ENCODE measurements around the gene LMNTD2. TPM values are rescaled to one million over a fixed set of nuclear protein-coding genes. Genes with fewer than 3 reads are reported as not detected.

Gene LMNTD2
- total RNA-seq, 2 donors from 2014 or later: 8.5 to 13.3 TPM

- H3K9me3 ChIP-seq (ENCODE audit: control insufficient read depth, low read length): no peaks in the 10 kb centered on the region
- TF ChIP-seq CTCF (conservative IDR thresholded peaks at IDR 0.05): no peak
- H3K27me3 ChIP-seq (ENCODE audit: control insufficient read depth, insufficient read depth, low read length, poor library complexity, severe bottlenecking): no peaks in the 10 kb centered on the region
- H3K36me3 ChIP-seq (ENCODE audit: control insufficient read depth, insufficient read depth, low read length): peaks cover 8% of the 10 kb centered on the region
- H3K27ac Mint-ChIP-seq: no peak overlapping the region
- H3K4me1 Mint-ChIP-seq: no peaks in the 10 kb centered on the region
- H3K36me3 Mint-ChIP-seq (ENCODE audit: low read depth): peaks cover 10% of the 10 kb centered on the region
- peak overlapping the region; percentile 86 for H3K4me3 ChIP-seq (ENCODE audit: low read length)
- H3K9me3 Mint-ChIP-seq: no peaks in the 10 kb centered on the region
- peak; percentile 38 for DNase-seq
- H3K27ac ChIP-seq (ENCODE audit: low read depth, low read length): no peak overlapping the region
- peaks cover 9% of the 10 kb centered on the region for H3K27me3 Mint-ChIP-seq (ENCODE audit: insufficient read depth)
- peak overlapping the region; percentile 65 for H3K4me3 Mint-ChIP-seq
- no peaks in the 10 kb centered on the region for H3K4me1 ChIP-seq (ENCODE audit: control insufficient read depth, insufficient read depth, low read length)
- H3K9ac ChIP-seq (ENCODE audit: extremely low read depth, low read length, poor library complexity, severe bottlenecking): no peak overlapping the region
- WGBS, 2 experiments (ENCODE audit: insufficient coverage in 1 of 2, insufficient read length in 1 of 2): 94 to 95% methylated on average over 32 to 37 of the region's 37 CpGs
Measured at GRCh38 chr11:533586-534395, 26.7 kb downstream of the LMNTD2 start.

GRCh38 chr11:532986-533585, 27.5 kb downstream of the LMNTD2 start:
- Histone ChIP-seq H3K9me3 (ENCODE audit: control insufficient read depth, low read length) (no peaks in the 10 kb centered on the region), H3K9ac (ENCODE audit: extremely low read depth, low read length, poor library complexity, severe bottlenecking) (no peak overlapping the region)
- H3K27ac Mint-ChIP-seq: no peak overlapping the region

GRCh38 chr11:532527-532985, 28.0 kb downstream of the LMNTD2 start:
- Histone ChIP-seq H3K4me3 (ENCODE audit: low read length) (no peak overlapping the region), H3K9me3 (ENCODE audit: control insufficient read depth, low read length) (no peaks in the 10 kb centered on the region), H3K36me3 (ENCODE audit: control insufficient read depth, insufficient read depth, low read length) (peaks cover 8% of the 10 kb centered on the region), H3K4me1 (ENCODE audit: control insufficient read depth, insufficient read depth, low read length) (no peaks in the 10 kb centered on the region), H3K27ac (ENCODE audit: low read depth, low read length) (no peak overlapping the region), H3K9ac (ENCODE audit: extremely low read depth, low read length, poor library complexity, severe bottlenecking) (no peak overlapping the region), H3K27me3 (ENCODE audit: control insufficient read depth, insufficient read depth, low read length, poor library complexity, severe bottlenecking) (no peaks in the 10 kb centered on the region)
- Mint-ChIP-seq H3K9me3 (no peaks in the 10 kb centered on the region), H3K27ac (no peak overlapping the region), H3K4me1 (no peaks in the 10 kb centered on the region), H3K36me3 (ENCODE audit: low read depth) (peaks cover 10% of the 10 kb centered on the region), H3K27me3 (ENCODE audit: insufficient read depth) (peaks cover 6% of the 10 kb centered on the region), H3K4me3 (no peak overlapping the region)
- no peak for TF ChIP-seq CTCF (conservative IDR thresholded peaks at IDR 0.05)
- no peak for DNase-seq
- WGBS, 2 experiments (ENCODE audit: insufficient coverage in 1 of 2, insufficient read length in 1 of 2): 90 to 95% methylated on average over 12 to 23 of the region's 23 CpGs

More at GRCh38 chr11:532986-533585, 27.5 kb downstream of the LMNTD2 start:
- DNase-seq: peak; percentile 34
- Mint-ChIP-seq H3K27me3 (ENCODE audit: insufficient read depth) (peaks cover 9% of the 10 kb centered on the region), H3K36me3 (ENCODE audit: low read depth) (peaks cover 10% of the 10 kb centered on the region), H3K4me1 (no peaks in the 10 kb centered on the region), H3K4me3 (no peak overlapping the region), H3K9me3 (no peaks in the 10 kb centered on the region)
- no peak for TF ChIP-seq CTCF (conservative IDR thresholded peaks at IDR 0.05)
- H3K36me3 ChIP-seq (ENCODE audit: control insufficient read depth, insufficient read depth, low read length): peaks cover 8% of the 10 kb centered on the region
- 93 to 97% methylated on average over 14 to 33 of the region's 33 CpGs for WGBS, 2 experiments (ENCODE audit: insufficient coverage in 1 of 2, insufficient read length in 1 of 2)
- H3K4me3 ChIP-seq (ENCODE audit: low read length): no peak overlapping the region
- no peak overlapping the region for H3K27ac ChIP-seq (ENCODE audit: low read depth, low read length)
- H3K4me1 ChIP-seq (ENCODE audit: control insufficient read depth, insufficient read depth, low read length): no peaks in the 10 kb centered on the region
- H3K27me3 ChIP-seq (ENCODE audit: control insufficient read depth, insufficient read depth, low read length, poor library complexity, severe bottlenecking): no peaks in the 10 kb centered on the region

All from endodermal cell (in vitro differentiated cells).